Stimulated activated CD8-positive, alpha-beta memory T cell treated with anti-CD3 and anti-CD28 coated beads, Interleukin-7, amount 100 ng/mL, for 24 hours (primary cell): ENCODE data around the gene APOO.

Experiments used
- DNase-seq: peaks from one replicate; pipeline ENCODE4 v3.0.0-alpha.2; 2020; ENCODE audit warnings: low read depth

Gene APOO

GRCh38 chrX:23784470-23785331 lies 123.0 kb downstream of the APOO start:
- DNase-seq, result no peak

GRCh38 chrX:23783589-23784469 lies 123.9 kb downstream of the APOO start:
- no peak for DNase-seq
